IMR-90 (cell line): Measurements from ENCODE around the gene RYR2. TPM values are rescaled to one million over a fixed set of nuclear protein-coding genes. Genes with fewer than 3 reads are reported as not detected.

Source experiments
- ATAC-seq: fragments of 200-7000 bp; cut with Tn5 transposase; 2 replicates; pipeline ENCODE4 v1.9.1; 2020; ENCODE audit warnings: low read depth, mild to moderate bottlenecking, moderate library complexity
- BruUV-seq: library from RNA; stranded (reverse); fragments of 400-500 nt; replicated peaks from 2 replicates; lab custom pipeline; 2021; lab: Mats Ljungman, UMichigan
- CTCF ChIA-PET: fragments of 300-600 bp; formaldehyde crosslinking; extraction: SDS; loops from one replicate; lab custom pipeline; 2021; ENCODE audit warnings: antibody characterized with exemption; lab: Yijun Ruan, JAX
- POLR2A ChIA-PET: fragments of 300-600 bp; sonication (Branson Sonifier 250); formaldehyde crosslinking; loops from one replicate; lab custom pipeline; 2022; ENCODE audit warnings: antibody characterized with exemption; ENCODE audit not compliant: unreplicated experiment; lab: Charles Lee
- DNase-seq: peaks from one replicate; pipeline ENCODE4 v3.0.0; 2013
- H2AFZ ChIP-seq: replicated peaks from 2 replicates; pipeline ENCODE3; 2013; ENCODE audit warnings: low read length, mild to moderate bottlenecking; ENCODE audit not compliant: poor library complexity
- H2AK5ac ChIP-seq: 2 replicates; pipeline ENCODE4 v1.6.1; 2013; ENCODE audit warnings: low read depth, low read length, inconsistent platforms
- H2AK9ac ChIP-seq: replicated peaks from 2 replicates; pipeline ENCODE3; 2013; ENCODE audit warnings: mild to moderate bottlenecking, low read depth, low read length, moderate library complexity; ENCODE audit not compliant: poor library complexity
- H2BK120ac ChIP-seq: 2 replicates; pipeline ENCODE4 v1.6.1; 2013; ENCODE audit warnings: low read depth, low read length, inconsistent platforms
- H2BK15ac ChIP-seq: 3 replicates; pipeline ENCODE4 v1.6.1; 2013; ENCODE audit warnings: low read depth, low read length, inconsistent platforms
- H2BK20ac ChIP-seq: 2 replicates; pipeline ENCODE4 v1.6.1; 2013; ENCODE audit warnings: low read depth, mild to moderate bottlenecking, inconsistent platforms, low read length, moderate library complexity
- H2BK5ac ChIP-seq: 2 replicates; pipeline ENCODE4 v1.6.1; 2013; ENCODE audit warnings: mild to moderate bottlenecking, low read depth, low read length, inconsistent platforms; ENCODE audit not compliant: poor library complexity, severe bottlenecking
- H3K14ac ChIP-seq: replicated peaks from 2 replicates; pipeline ENCODE4 v1.6.1; 2013; ENCODE audit warnings: low read depth, low read length, inconsistent platforms
- H3K18ac ChIP-seq: 2 replicates; pipeline ENCODE4 v1.6.1; 2013; ENCODE audit warnings: low read depth, low read length, control low read depth
- H3K23ac ChIP-seq: 2 replicates; pipeline ENCODE4 v1.6.1; 2013; ENCODE audit warnings: low read depth, low read length, inconsistent platforms
- H3K27ac ChIP-seq: 2 replicates; pipeline ENCODE4 v1.5.1; 2013; ENCODE audit warnings: mild to moderate bottlenecking, control low read depth, low read length; ENCODE audit not compliant: insufficient read depth
- H3K27me3 ChIP-seq: 2 replicates; pipeline ENCODE4 v1.6.1; 2013; ENCODE audit warnings: low read length; ENCODE audit not compliant: control insufficient read depth, insufficient read depth
- H3K36me3 ChIP-seq: 2 replicates; pipeline ENCODE4 v1.6.1; 2013; ENCODE audit warnings: low read length, mixed read lengths; ENCODE audit not compliant: control insufficient read depth, insufficient read depth
- H3K4ac ChIP-seq: 2 replicates; pipeline ENCODE4 v1.6.1; 2013; ENCODE audit warnings: low read depth, low read length, inconsistent platforms
- H3K4me1 ChIP-seq: 2 replicates; pipeline ENCODE4 v1.6.1; 2013; ENCODE audit warnings: low read length, mixed read lengths; ENCODE audit not compliant: control insufficient read depth, insufficient read depth
- H3K4me2 ChIP-seq: 2 replicates; pipeline ENCODE4 v1.6.1; 2013; ENCODE audit warnings: low read depth, mild to moderate bottlenecking, control low read depth, low read length, moderate library complexity
- H3K4me3 ChIP-seq: 2 replicates; pipeline ENCODE4 v1.5.1; 2013; ENCODE audit warnings: low read depth, mild to moderate bottlenecking, control low read depth, low read length, moderate library complexity; ENCODE audit not compliant: insufficient read depth
- H3K56ac ChIP-seq: 2 replicates; pipeline ENCODE4 v1.6.1; 2013; ENCODE audit warnings: low read length, inconsistent platforms; ENCODE audit not compliant: insufficient read depth; ENCODE audit errors: extremely low read depth
- H3K79me1 ChIP-seq, 2 experiments: 2 replicates each; pipeline ENCODE4 v1.6.1; 2013; ENCODE audit warnings: low read length in 2 of 2, inconsistent platforms in 1 of 2, low read depth in 1 of 2
- H3K9ac ChIP-seq: 2 replicates; pipeline ENCODE4 v1.6.1; 2013; ENCODE audit warnings: low read depth, low read length, control low read depth
- H3K9me1 ChIP-seq: 2 replicates; pipeline ENCODE4 v1.6.1; 2013; ENCODE audit warnings: low read length, inconsistent platforms; ENCODE audit not compliant: insufficient read depth
- H3K9me3 ChIP-seq: 2 replicates; pipeline ENCODE4 v1.6.1; 2013; ENCODE audit warnings: low read length; ENCODE audit not compliant: control insufficient read depth, insufficient read depth
- H4K20me1 ChIP-seq: 2 replicates; pipeline ENCODE4 v1.6.1; 2013; ENCODE audit warnings: low read length, inconsistent platforms; ENCODE audit not compliant: insufficient read depth
- H4K5ac ChIP-seq: 2 replicates; pipeline ENCODE4 v1.6.1; 2013; ENCODE audit warnings: mild to moderate bottlenecking, low read depth, low read length, control low read depth
- H4K8ac ChIP-seq, 2 experiments: 2 replicates each; pipeline ENCODE4 v1.6.1; 2013; ENCODE audit warnings: low read depth in 2 of 2, low read length in 2 of 2, control low read depth in 1 of 2, inconsistent platforms in 1 of 2
- H4K91ac ChIP-seq: 2 replicates; pipeline ENCODE4 v1.6.1; 2013; ENCODE audit warnings: low read depth, low read length, inconsistent platforms; ENCODE audit not compliant: insufficient read depth
- BHLHE40 ChIP-seq: fragments of 150-350 bp; IDR thresholded peaks from 2 replicates; pipeline ENCODE4 v1.6.1; 2016; ENCODE audit warnings: mild to moderate bottlenecking, low read depth, low read length
- CEBPB ChIP-seq: IDR thresholded peaks from 2 replicates; pipeline ENCODE4 v1.6.1; 2012; ENCODE audit warnings: low read depth, low read length, improper control_type of control experiment
- CHD1 ChIP-seq: IDR thresholded peaks from 2 replicates; pipeline ENCODE4 v1.6.1; 2012; ENCODE audit warnings: low read depth, low read length, improper control_type of control experiment
- CTCF ChIP-seq: conservative IDR thresholded peaks from 2 replicates; pipeline ENCODE4 v1.5.1; 2012; ENCODE audit warnings: mild to moderate bottlenecking, low read depth, low read length, improper control_type of control experiment
- ELK1 ChIP-seq: fragments of 150-350 bp; IDR thresholded peaks from 2 replicates; pipeline ENCODE4 v1.6.1; 2016; ENCODE audit warnings: low read depth, mild to moderate bottlenecking, low read length, moderate library complexity, borderline replicate concordance
- FOS ChIP-seq: fragments of 150-350 bp; IDR thresholded peaks from 2 replicates; pipeline ENCODE4 v1.6.1; 2016; ENCODE audit warnings: low read depth, low read length
- MAFK ChIP-seq: IDR thresholded peaks from 2 replicates; pipeline ENCODE4 v1.6.1; 2012; ENCODE audit warnings: low read depth, low read length, improper control_type of control experiment
- MAZ ChIP-seq: IDR thresholded peaks from 2 replicates; pipeline ENCODE4 v1.6.1; 2012; ENCODE audit warnings: low read depth, mild to moderate bottlenecking, low read length, improper control_type of control experiment, moderate library complexity, borderline replicate concordance
- MXI1 ChIP-seq: IDR thresholded peaks from 2 replicates; pipeline ENCODE4 v1.6.1; 2012; ENCODE audit warnings: low read depth, mild to moderate bottlenecking, low read length, moderate library complexity, borderline replicate concordance
- NFE2L2 ChIP-seq: fragments of 150-350 bp; IDR thresholded peaks from 2 replicates; pipeline ENCODE4 v1.6.1; 2016; ENCODE audit warnings: low read depth, mild to moderate bottlenecking, low read length
- POLR2A ChIP-seq: IDR thresholded peaks from 2 replicates; pipeline ENCODE4 v1.6.1; 2012; ENCODE audit warnings: mild to moderate bottlenecking, low read depth, low read length
- RAD21 ChIP-seq: IDR thresholded peaks from 2 replicates; pipeline ENCODE4 v1.6.1; 2012; ENCODE audit warnings: low read length, improper control_type of control experiment
- RCOR1 ChIP-seq: IDR thresholded peaks from 2 replicates; pipeline ENCODE4 v1.6.1; 2012; ENCODE audit warnings: mild to moderate bottlenecking, low read length, improper control_type of control experiment; ENCODE audit not compliant: insufficient replicate concordance
- RFX5 ChIP-seq: IDR thresholded peaks from 2 replicates; pipeline ENCODE4 v1.8.0; 2012; ENCODE audit warnings: low read depth, mild to moderate bottlenecking, low read length, moderate library complexity
- SMC3 ChIP-seq: fragments of 150-350 bp; IDR thresholded peaks from 2 replicates; pipeline ENCODE4 v1.6.1; 2016; ENCODE audit warnings: low read depth, mild to moderate bottlenecking, antibody characterized with exemption, low read length, moderate library complexity
- USF2 ChIP-seq: fragments of 150-350 bp; IDR thresholded peaks from 2 replicates; pipeline ENCODE4 v1.6.1; 2017; ENCODE audit warnings: mild to moderate bottlenecking, antibody characterized with exemption, low read length, low read depth
- WGBS, 2 experiments: methylation state at CpG; one replicate each; pipeline versions ENCODE4 v1.1.5 to v1.1.7; 2013; ENCODE audit warnings: missing lambda C conversion rate in 2 of 2; ENCODE audit not compliant: insufficient read length in 1 of 2; ENCODE audit errors: extremely low coverage in 2 of 2; 5-methylcytosine and 5-hydroxymethylcytosine counted together
- dilution Hi-C: fragments of 300-500 bp; cut with HindIII; formaldehyde crosslinking; loops from one replicate; pipeline ENCODE4 v1.14.3; 2018; ENCODE audit warnings: low sequenced_read_pairs; ENCODE audit not compliant: unreplicated experiment
- in situ Hi-C: fragments of 300-500 bp; cut with MboI; formaldehyde crosslinking; loops from 3 replicates; pipeline ENCODE4 v1.14.3; 2019; ENCODE audit warnings: low sequenced_read_pairs, inconsistent platforms, mixed read lengths
- intact Hi-C: fragments of 100-400 bp; cut with micrococcal nuclease; formaldehyde crosslinking; loops from 2 replicates; pipeline ENCODE4 v1.10.0; 2022
- polyA plus RNA-seq, 3 experiments: library from polyadenylated mRNA; depleted of rRNA; stranded (reverse); fragments of >200 nt; gene quantifications; 2 replicates each; pipeline ENCODE4 v1.2.3, GENCODE V29; 2012; ENCODE audit warnings: low replicate concordance in 1 of 3
- total RNA-seq: library from RNA; depleted of rRNA; stranded (reverse); fragments of >200 nt; gene quantifications from 2 replicates; pipeline ENCODE4 v1.2.3, GENCODE V29; 2012

RYR2 gene
- total and polyA plus RNA-seq, 2 of the 4 experiments (the other 2 are of a cell fraction) = not detected

- WGBS, 2 experiments = no CpG with 5 or more reads among the region's 4 CpGs
- H4K91ac ChIP-seq = no peak overlapping the region
- H2AK5ac ChIP-seq = no peak overlapping the region
- H2AK9ac ChIP-seq = no peak overlapping the region
- H3K27me3 ChIP-seq = no peaks in the 10 kb centered on the region
- no peak overlapping the region for H3K4me3 ChIP-seq
- BruUV-seq = no TSS peak
- H2BK20ac ChIP-seq = no peak overlapping the region
- H2AFZ ChIP-seq = no peak overlapping the region
- no peak overlapping the region for H3K4ac ChIP-seq
- H2BK15ac ChIP-seq = no peak overlapping the region
- H3K56ac ChIP-seq = no peak overlapping the region
- 0 out of 2 replicates have a peak, but pooled peaks cover 2% of the 10 kb centered on the region for H3K9me3 ChIP-seq
- H2BK120ac ChIP-seq = no peak overlapping the region
- H2BK5ac ChIP-seq = no peak overlapping the region
- no peak overlapping the region for H3K23ac ChIP-seq
- no peak overlapping the region for H3K27ac ChIP-seq
- POLR2A ChIA-PET = no interaction called here
- ATAC-seq (no peak), DNase-seq (no peak)
- no peaks in the 10 kb centered on the region for H3K9me1 ChIP-seq
- no peak overlapping the region for H3K9ac ChIP-seq
- in situ Hi-C loops = no loop called here
- dilution Hi-C loops = no loop called here
- no peaks in the 10 kb centered on the region for H3K79me1 ChIP-seq
- H3K18ac ChIP-seq = no peak overlapping the region
- no peaks in the 10 kb centered on the region for H3K4me1 ChIP-seq
- TF ChIP-seq CHD1 = no peak
- no peak for TF ChIP-seq CTCF
- no peak for TF ChIP-seq MAFK
- no peak for TF ChIP-seq RFX5
- no peak for TF ChIP-seq SMC3
- no peak for TF ChIP-seq USF2
- no peak for TF ChIP-seq RCOR1
- TF ChIP-seq ELK1 = no peak
- no peak for TF ChIP-seq BHLHE40
- TF ChIP-seq MXI1 = no peak
- no peak for TF ChIP-seq NFE2L2
- no peak for TF ChIP-seq MAZ
- no peak for TF ChIP-seq CEBPB
- no peak for TF ChIP-seq RAD21
- no peak for TF ChIP-seq POLR2A
- no peak for TF ChIP-seq FOS
- H4K20me1 ChIP-seq = no peaks in the 10 kb centered on the region
- H3K14ac ChIP-seq = no peak overlapping the region
- H4K8ac ChIP-seq = no peak overlapping the region
- no peaks in the 10 kb centered on the region for H3K36me3 ChIP-seq
- intact Hi-C loops = no loop called here
- no peak overlapping the region for H3K4me2 ChIP-seq
- no peak overlapping the region for H4K5ac ChIP-seq
- CTCF ChIA-PET = no interaction called here
These were observed 386.8 kb downstream of the RYR2 start for GRCh38 chr1:237428809-237429208.
